GM23338 (cell line): ENCODE measurements around the gene CALML5. TPM values are rescaled to one million over a fixed set of nuclear protein-coding genes. Genes with fewer than 3 reads are reported as not detected.

Experiments
- ATAC-seq: fragments of 200-7000 bp; cut with Tn5 transposase; 3 replicates; pipeline ENCODE4 v1.9.1; 2020
- DNase-seq: peaks from one replicate; pipeline ENCODE4 v3.0.0-alpha.2; 2015; ENCODE audit warnings: low spot score
- H2AFZ ChIP-seq: fragments of 200-600 bp; sonication (generic); 2 replicates; pipeline ENCODE4 v1.8.0; 2016; ENCODE audit warnings: antibody characterized with exemption, mild to moderate bottlenecking, moderate library complexity
- H3F3A ChIP-seq: fragments of 200-600 bp; sonication (generic); replicated peaks from 2 replicates; pipeline ENCODE4 v1.8.0; 2017; ENCODE audit warnings: antibody characterized with exemption, mixed run types, low read depth
- H3K27ac ChIP-seq: fragments of 200-600 bp; sonication (generic); 2 replicates; pipeline ENCODE4 v1.6.1; 2016; ENCODE audit warnings: low read depth
- H3K27me3 ChIP-seq: fragments of 200-600 bp; sonication (generic); 2 replicates; pipeline ENCODE4 v1.8.0; 2016; ENCODE audit warnings: mild to moderate bottlenecking, mixed run types, moderate library complexity; ENCODE audit not compliant: insufficient read depth
- H3K36me3 ChIP-seq: fragments of 200-600 bp; sonication (generic); 2 replicates; pipeline ENCODE4 v1.8.0; 2016; ENCODE audit warnings: mild to moderate bottlenecking; ENCODE audit not compliant: insufficient read depth
- H3K4me1 ChIP-seq: fragments of 200-600 bp; sonication (generic); 2 replicates; pipeline ENCODE4 v1.8.0; 2016; ENCODE audit warnings: mild to moderate bottlenecking, moderate library complexity; ENCODE audit not compliant: insufficient read depth
- H3K4me2 ChIP-seq: fragments of 200-600 bp; sonication (generic); 2 replicates; pipeline ENCODE4 v1.7.1; 2017; ENCODE audit warnings: mixed run types
- H3K4me3 ChIP-seq: fragments of 200-600 bp; sonication (generic); 2 replicates; pipeline ENCODE4 v1.6.1; 2016; ENCODE audit warnings: mixed run types
- H3K79me2 ChIP-seq: fragments of 200-600 bp; sonication (generic); replicated peaks from 2 replicates; pipeline ENCODE4 v1.8.0; 2017; ENCODE audit warnings: mild to moderate bottlenecking; ENCODE audit not compliant: insufficient read depth
- H3K9me2 ChIP-seq: fragments of 200-600 bp; sonication (generic); 2 replicates; pipeline ENCODE4 v1.8.0; 2017; ENCODE audit not compliant: insufficient read depth
- H4K20me1 ChIP-seq: fragments of 200-600 bp; sonication (generic); replicated peaks from 2 replicates; pipeline ENCODE4 v1.8.0; 2017; ENCODE audit warnings: mild to moderate bottlenecking; ENCODE audit not compliant: insufficient read depth
- H3K27ac Mint-ChIP-seq: 2 replicates; pipeline ENCODE4 v1.8.0; 2020; ENCODE audit warnings: inconsistent platforms, mild to moderate bottlenecking, moderate library complexity, mixed read lengths
- H3K27me3 Mint-ChIP-seq: 3 replicates; pipeline ENCODE4 v1.8.0; 2022; ENCODE audit warnings: low read depth, mild to moderate bottlenecking, moderate library complexity, mixed read lengths, inconsistent platforms; ENCODE audit not compliant: insufficient read depth, poor library complexity
- H3K36me3 Mint-ChIP-seq: 3 replicates; pipeline ENCODE4 v1.8.0; 2021; ENCODE audit warnings: low read depth, mild to moderate bottlenecking, inconsistent platforms, moderate library complexity, mixed read lengths
- H3K4me1 Mint-ChIP-seq: 3 replicates; pipeline ENCODE4 v1.8.0; 2020; ENCODE audit warnings: mild to moderate bottlenecking, inconsistent platforms, mixed read lengths
- H3K4me3 Mint-ChIP-seq: 3 replicates; pipeline ENCODE4 v1.8.0; 2021; ENCODE audit warnings: moderate library complexity, mild to moderate bottlenecking, inconsistent platforms, mixed read lengths
- H3K9me3 Mint-ChIP-seq: 3 replicates; pipeline ENCODE4 v1.8.0; 2020; ENCODE audit warnings: moderate library complexity, mild to moderate bottlenecking, inconsistent platforms, mixed read lengths
- CREB1 ChIP-seq: fragments of 250-450 bp; sonication (Bioruptor Pico); IDR thresholded peaks from 2 replicates; pipeline ENCODE4 v1.5.0; 2020; ENCODE audit warnings: low read depth, mild to moderate bottlenecking, moderate library complexity
- CTCF ChIP-seq, 2 experiments: fragments of 200-600 bp in 1 of 2; sonication (generic) in 1 of 2; conservative IDR thresholded peaks; 2 replicates each; pipeline versions ENCODE4 v1.5.1 to v1.6.1; 2016 to 2017; ENCODE audit warnings: antibody characterized with exemption in 2 of 2, low read depth in 2 of 2, mild to moderate bottlenecking in 2 of 2, moderate library complexity in 1 of 2
- ETS1 ChIP-seq: IDR thresholded peaks from 2 replicates; pipeline ENCODE4 v1.6.1; 2016; ENCODE audit warnings: antibody characterized with exemption
- EZH2 ChIP-seq: fragments of 200-600 bp; sonication (generic); IDR thresholded peaks from one replicate; pipeline ENCODE4 v1.8.0; 2017; ENCODE audit warnings: antibody characterized with exemption, mild to moderate bottlenecking, low read depth; ENCODE audit not compliant: unreplicated experiment
- EZH2phosphoT487 ChIP-seq: fragments of 200-600 bp; sonication (generic); IDR thresholded peaks from one replicate; pipeline ENCODE4 v1.8.1; 2018; ENCODE audit warnings: antibody characterized with exemption; ENCODE audit not compliant: unreplicated experiment
- JUNB ChIP-seq: IDR thresholded peaks from one replicate; pipeline ENCODE4 v1.6.1; 2016; ENCODE audit warnings: antibody characterized with exemption; ENCODE audit not compliant: unreplicated experiment
- NANOG ChIP-seq: IDR thresholded peaks from 2 replicates; pipeline ENCODE4 v1.6.1; 2016; ENCODE audit warnings: antibody characterized with exemption, borderline replicate concordance
- POLR2AphosphoS5 ChIP-seq: IDR thresholded peaks from 2 replicates; pipeline ENCODE4 v1.6.1; 2016; ENCODE audit warnings: antibody characterized with exemption, low read depth
- REST ChIP-seq: IDR thresholded peaks from one replicate; pipeline ENCODE4 v1.6.1; 2018; ENCODE audit warnings: antibody characterized with exemption; ENCODE audit not compliant: unreplicated experiment
- STAT1 ChIP-seq: IDR thresholded peaks from one replicate; pipeline ENCODE4 v1.6.1; 2016; ENCODE audit warnings: antibody characterized with exemption; ENCODE audit not compliant: unreplicated experiment
- ZNF114 ChIP-seq: fragments of 250-450 bp; sonication (Bioruptor Pico); IDR thresholded peaks from 2 replicates; pipeline ENCODE4 v1.5.0; 2020; ENCODE audit warnings: mild to moderate bottlenecking, moderate library complexity
- ZNF331 ChIP-seq: fragments of 250-450 bp; sonication (Bioruptor Pico); IDR thresholded peaks from 2 replicates; pipeline ENCODE4 v1.5.0; 2020; ENCODE audit warnings: low read depth, mild to moderate bottlenecking, moderate library complexity
- ZNF462 ChIP-seq: fragments of 250-450 bp; sonication (Bioruptor Pico); IDR thresholded peaks from 2 replicates; pipeline ENCODE4 v1.5.0; 2020; ENCODE audit warnings: mild to moderate bottlenecking, moderate library complexity
- polyA plus RNA-seq: library from polyadenylated mRNA; unstranded; fragments of >200 nt; fragmentation: Nextera tagmentation; extraction: Ambion mirVana; gene quantifications from 2 replicates; pipeline ENCODE4 v1.2.1, GENCODE V29; 2016
- total RNA-seq: library from RNA; depleted of rRNA; stranded (reverse); fragments of >200 nt; shearing (Covaris generic); gene quantifications from 2 replicates; pipeline ENCODE4 v1.2.3, GENCODE V29; 2014

CALML5 gene
- total and polyA plus RNA-seq, 2 experiments from 2014 or later, result 0.40 TPM; not detected in 1

- H3K4me2 ChIP-seq, result peak overlapping the region; percentile 69
- no peaks in the 10 kb centered on the region for H3K36me3 ChIP-seq
- no peaks in the 10 kb centered on the region for H3K9me2 ChIP-seq
- no peaks in the 10 kb centered on the region for H3K27me3 ChIP-seq
- peak overlapping the region; percentile 98 for H3K27ac ChIP-seq
- H4K20me1 ChIP-seq, result no peaks in the 10 kb centered on the region
- Mint-ChIP-seq H3K36me3 (peaks cover 13% of the 10 kb centered on the region), H3K27me3 (peaks cover 16% of the 10 kb centered on the region), H3K4me1 (peaks cover 9% of the 10 kb centered on the region), H3K4me3 (peak overlapping the region; percentile 10; the same call in 2 of the 3 replicates), H3K9me3 (peaks cover 14% of the 10 kb centered on the region), H3K27ac (no peak overlapping the region)
- peaks cover 13% of the 10 kb centered on the region for H3K4me1 ChIP-seq
- peak overlapping the region; percentile 29; the same call in 1 of the 2 replicates for H3K4me3 ChIP-seq
- H2AFZ ChIP-seq, result peak overlapping the region; percentile 3; the same call in 1 of the 2 replicates
- peaks cover 8% of the 10 kb centered on the region; the same call in 1 of the 2 replicates for H3F3A ChIP-seq
- peak; percentile 56 for DNase-seq
- TF ChIP-seq POLR2AphosphoS5, result no peak
- TF ChIP-seq CTCF (conservative IDR thresholded peaks at IDR 0.05; ENCODE audit: low read depth in 2 of 2), result no peak
- TF ChIP-seq EZH2, result no peak
- TF ChIP-seq EZH2phosphoT487, result no peak
- no peak for TF ChIP-seq ZNF114 (CRISPR knock-in tag)
- no peak for TF ChIP-seq ZNF331 (CRISPR knock-in tag)
- no peak for TF ChIP-seq JUNB
- no peak for TF ChIP-seq CREB1 (CRISPR knock-in tag)
- TF ChIP-seq ETS1, result no peak
- no peak for TF ChIP-seq ZNF462 (CRISPR knock-in tag)
- TF ChIP-seq STAT1, result no peak
- TF ChIP-seq REST, result no peak
- no peak for TF ChIP-seq NANOG
- H3K79me2 ChIP-seq, result no peaks in the 10 kb centered on the region
- ATAC-seq, result peak; percentile 79
Observed at GRCh38 chr10:5476918-5477525, 22.3 kb downstream of the CALML5 start.
